GM19025 (cell line): ENCODE measurements around the gene ATP8B2.
"Not testable (repeated sequence)": the region's sequence is repeated elsewhere in the genome, so short reads cannot be mapped to it uniquely, and the experiment has no call there.

Experiments
- ATAC-seq: cut with Tn5 transposase; IDR thresholded peaks from one replicate; pipeline ENCODE4 v1.9.1; 2021; ENCODE audit warnings: mild to moderate bottlenecking, low read depth, moderate library complexity; ENCODE audit not compliant: unreplicated experiment

Gene ATP8B2

DNA sequence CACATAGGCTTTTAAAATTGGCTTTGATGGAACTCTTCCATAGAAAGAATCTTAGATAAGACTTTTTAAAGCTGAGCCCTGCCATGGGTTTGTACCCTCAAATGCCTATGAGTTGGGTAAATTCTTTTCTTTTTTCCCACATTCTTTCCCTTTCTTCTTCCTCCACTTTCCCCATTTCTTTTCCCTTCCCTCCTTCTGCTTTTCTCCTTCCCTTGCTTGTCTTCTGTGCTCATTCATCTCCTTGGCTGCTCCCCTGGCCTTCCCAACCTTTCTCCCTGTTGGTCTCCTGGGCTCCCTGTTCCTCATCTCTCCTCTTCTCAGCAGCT, 3.8 kb upstream of the ATP8B2 start:
- not testable (repeated sequence) for ATAC-seq

DNA sequence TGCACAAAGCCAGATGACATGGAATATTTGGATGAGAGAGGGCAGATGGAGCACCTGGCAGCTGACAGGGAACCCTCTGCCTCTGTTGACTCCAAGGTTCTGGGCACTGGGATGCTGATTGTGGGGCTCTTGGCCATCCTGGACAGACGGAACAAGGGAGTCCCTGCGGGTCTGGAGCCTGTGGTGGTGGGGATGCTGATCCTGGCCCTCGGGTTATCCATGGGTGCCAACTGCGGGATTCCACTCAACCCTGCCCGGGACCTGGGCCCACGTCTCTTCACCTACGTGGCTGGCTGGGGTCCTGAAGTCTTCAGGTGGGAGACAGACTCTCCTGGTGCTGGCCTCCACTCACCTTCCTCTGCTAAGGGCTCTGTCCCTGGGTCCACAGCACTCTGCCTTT, 1.8 kb upstream of the ATP8B2 start:
- no peak for ATAC-seq

DNA sequence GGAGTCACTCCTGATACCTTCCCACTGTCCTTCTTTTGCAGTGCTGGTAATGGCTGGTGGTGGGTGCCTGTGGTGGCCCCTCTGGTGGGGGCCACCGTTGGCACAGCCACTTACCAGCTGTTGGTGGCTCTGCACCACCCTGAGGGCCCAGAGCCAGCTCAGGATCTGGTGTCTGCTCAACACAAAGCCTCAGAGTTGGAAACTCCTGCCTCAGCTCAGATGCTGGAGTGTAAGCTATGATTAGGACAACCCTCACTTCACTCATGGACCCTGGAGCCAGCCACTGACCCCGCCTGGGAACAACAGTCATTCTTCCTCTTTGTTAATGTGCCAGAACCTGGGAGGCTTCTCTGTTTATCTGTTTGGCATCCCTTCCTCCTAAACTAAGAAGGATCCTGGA, 1.1 kb upstream of the ATP8B2 start:
- no peak for ATAC-seq

DNA sequence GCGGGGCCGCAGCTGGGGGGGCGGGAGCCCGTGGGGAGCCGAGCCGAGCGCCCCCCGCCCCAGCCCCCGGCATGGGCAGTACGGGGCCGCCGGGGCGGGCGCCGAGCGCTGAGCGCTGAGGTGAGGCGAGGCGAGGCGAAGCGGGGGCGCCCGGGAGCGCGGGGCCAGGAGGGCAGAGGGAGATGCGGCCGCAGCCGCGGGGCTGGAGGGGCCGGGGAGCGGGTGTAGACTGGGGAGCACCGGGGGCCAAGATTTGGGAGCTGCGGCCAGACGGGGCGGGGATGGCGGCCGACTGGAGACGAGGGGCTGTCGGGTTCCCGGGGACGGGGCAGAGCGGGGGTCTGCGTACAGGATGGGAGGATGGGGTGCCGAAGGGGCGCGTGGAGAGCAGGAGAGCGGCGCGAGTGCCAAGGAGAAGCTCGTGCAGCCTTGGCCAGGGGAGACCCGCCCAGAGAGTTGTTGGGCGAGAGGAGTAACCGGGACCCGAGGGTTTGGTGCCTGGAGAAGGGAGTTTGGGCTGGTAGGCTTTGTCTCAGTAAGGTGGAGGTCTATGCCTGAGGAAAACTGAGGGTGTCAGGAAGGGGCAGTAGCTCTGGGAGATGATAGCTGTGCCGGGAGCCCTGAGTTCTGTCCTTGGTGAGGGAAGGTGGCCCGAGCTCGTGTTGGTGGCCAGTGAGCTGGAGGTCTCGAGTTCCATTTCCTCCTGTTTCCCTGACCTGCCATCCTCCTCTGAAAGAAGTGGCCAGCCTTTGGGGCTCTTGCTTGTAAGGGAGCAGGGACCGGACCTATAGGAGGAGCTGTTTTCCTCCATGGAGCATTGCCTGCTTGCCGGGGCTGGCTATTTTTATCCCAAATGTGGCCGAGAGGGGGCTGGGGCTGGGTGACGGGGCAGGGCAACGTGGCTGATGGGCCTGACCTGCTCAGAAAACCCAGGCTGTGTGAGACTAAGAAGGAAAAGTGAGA, 539 bp downstream of the ATP8B2 start:
- no peak for ATAC-seq

DNA sequence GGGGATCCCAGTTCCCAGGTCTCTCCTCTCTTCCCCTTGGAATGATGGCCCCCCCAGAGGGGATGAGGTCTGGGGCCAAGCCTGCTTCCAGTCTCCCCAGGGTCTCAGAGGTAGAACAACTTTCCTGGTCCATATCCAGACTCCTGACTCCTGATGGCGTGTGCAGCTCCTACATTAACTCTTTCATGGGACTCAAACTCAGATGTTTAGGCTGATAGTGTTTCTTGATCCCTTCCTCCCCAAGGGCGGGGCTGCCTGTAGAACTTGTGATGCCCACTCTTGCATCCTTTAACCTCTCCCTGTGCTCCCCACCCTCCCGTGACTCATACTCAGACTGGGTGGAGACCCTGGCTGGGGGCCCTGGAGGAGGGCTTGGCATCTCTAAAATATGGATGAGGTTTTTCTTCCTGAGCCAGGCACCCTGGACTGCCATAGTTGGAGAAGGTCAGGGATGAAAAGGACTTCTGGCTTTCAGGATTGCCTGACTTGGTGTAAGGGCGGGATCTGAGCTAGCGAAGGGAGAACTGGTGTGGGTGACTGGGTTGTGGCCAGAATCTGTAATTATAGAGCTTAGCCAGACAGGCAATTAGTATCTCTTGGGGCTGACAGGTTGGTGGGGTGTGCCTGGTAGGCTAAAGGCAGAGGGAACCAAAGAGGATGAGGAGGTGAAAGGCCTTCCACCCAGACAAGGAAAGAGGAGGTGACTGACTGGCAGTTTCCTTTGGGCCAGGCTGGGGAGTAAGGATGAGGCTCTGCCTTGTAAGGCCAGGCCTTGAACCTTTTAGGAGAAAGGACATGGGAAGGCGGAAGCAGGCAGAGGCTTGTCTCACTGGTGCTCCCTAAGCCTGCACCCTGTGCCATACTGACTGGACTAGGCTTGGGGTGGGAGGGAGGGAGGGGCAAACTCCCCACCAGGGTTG, 1.5 kb downstream of the ATP8B2 start:
- no peak for ATAC-seq

DNA sequence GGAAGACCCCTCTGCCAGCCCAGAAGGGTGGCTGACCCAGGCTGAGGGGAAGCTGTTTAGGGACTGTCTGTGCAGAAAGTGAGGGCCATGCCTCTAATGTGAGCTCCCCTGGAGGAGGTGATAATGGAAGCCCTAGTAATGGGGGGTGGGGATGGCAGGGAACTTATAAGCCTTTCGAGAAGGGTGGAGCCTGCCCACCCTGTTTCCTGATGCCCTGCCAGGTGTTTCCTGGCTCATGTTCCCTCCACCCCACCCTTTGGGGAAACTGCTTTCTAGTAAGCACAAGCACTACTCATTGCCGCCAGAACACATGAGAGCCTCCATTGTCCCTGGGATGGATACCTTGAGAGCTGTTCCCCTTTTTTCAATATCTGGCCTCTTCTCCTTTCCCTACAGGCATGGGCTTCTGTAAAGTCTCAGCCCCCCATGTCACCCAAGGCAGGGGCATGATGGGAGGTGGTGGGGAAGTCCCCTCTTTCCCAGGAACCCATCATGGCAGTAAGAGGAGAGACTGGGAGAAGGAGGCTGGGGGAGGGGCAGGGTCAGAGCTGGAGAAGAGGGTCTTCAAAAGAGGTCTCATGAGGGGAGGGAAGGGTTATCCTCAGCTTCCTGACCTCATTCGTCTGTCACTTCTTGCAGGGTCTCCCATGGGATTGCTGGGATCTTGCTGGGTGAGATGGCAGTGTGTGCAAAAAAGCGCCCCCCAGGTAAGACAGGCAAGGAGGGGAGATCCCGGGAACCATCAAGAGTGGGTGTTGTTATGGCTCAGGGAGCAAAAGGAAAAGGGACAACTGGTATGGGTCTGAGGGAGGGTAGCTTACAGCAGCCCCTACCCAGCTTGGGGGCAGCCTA, 2.4 kb downstream of the ATP8B2 start:
- ATAC-seq = no peak

DNA sequence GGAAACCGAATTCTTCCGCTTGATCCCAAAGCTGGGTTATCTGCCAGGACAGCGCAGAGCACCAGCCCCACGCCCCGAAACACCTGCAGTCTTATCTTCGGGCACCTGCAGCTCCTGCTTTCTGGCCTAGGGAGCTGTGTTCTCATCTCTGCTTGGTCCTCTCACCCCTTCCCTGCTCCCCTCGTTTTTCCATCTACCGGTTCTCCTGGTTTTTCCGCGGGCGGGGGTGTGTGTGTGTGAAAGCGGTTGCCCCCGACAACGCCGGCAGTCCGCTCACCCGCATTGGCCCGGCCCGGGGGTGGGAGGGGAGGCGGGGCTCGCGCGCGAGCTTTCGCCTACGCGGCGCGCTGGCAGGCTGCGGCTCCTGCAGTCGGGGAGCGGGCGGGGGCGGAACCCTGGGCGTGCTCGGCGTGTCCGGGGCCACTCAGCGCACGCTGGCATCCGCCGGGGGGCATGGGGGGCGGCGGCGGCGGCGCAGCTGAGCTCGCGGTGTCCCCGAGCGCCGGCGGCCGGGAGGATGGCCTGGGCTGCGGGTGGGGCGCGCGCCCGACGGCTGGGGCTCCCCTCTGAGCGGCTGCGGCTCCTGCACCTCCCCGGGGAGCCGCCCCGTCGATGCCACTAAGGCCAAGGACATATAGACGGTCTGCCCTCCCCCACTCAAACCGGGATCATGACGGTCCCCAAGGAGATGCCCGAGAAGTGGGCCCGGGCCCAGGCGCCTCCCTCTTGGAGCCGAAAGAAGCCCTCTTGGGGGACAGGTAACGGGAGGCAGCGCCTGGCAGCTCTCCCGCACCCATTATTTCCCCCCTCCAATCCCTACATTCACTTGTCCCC, 3.2 kb downstream of the ATP8B2 start:
- ATAC-seq = peak; percentile 60

DNA sequence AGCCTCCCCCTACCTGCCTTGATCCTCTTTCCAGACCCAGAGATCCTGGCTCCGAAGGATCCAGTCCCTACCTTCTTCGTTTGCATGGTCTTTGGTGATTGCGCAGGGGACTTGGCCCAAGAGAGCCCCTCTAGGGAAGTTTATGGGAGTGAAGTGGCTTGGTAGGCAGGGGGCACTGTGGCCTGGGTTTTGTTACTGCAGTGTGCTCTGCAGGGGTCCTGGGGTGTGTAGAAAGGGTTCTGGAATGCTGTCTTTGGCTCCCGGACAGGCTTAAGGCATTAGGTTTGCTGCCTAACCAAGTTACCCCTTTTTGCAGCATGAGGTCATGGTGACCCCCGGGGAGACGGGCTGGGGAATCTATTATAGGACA, 3.8 kb downstream of the ATP8B2 start:
- ATAC-seq = no peak

DNA sequence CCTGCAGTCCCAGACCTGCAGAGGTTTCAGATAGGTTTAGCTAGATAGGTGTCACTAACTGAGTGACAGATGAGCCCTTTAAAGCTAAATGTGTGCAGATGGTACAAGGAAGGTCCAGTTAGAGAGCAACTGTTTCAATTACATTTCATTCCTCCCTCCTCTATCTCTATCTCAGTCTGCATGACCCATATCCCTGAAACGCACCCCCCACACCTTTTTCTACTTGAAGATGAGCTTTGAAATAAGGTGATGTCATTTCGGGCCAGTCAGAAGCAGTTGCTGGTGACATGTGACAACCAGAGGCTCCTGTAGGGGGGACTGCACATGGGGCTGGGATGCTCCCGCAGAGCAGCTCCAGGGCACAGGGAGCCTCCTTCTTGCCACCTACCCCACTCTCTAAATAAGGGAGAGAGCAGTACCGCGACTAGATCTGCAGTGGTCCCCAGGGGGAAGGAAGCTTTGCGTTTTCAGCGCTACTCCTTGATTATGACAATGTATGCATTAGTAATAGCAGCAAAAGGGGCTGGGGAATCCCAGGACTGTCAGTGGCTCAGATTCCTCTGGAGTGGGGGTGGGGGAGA, 4.3 kb downstream of the ATP8B2 start:
- no peak for ATAC-seq

DNA sequence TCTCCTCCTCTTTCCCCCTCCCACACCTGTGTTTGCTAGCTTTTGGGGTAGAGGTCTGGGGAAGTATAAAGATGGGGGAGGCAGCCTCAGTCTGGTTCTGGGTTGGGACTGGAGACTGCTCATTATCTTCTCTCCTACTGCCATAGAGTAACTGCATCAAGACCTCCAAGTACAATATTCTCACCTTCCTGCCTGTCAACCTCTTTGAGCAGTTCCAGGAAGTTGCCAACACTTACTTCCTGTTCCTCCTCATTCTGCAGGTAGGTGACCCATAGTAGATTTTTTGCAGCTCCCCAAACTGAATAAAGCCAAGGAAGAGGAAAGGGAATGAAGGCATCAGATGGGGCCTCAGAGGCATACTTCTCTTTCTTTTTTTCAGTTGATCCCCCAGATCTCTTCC, 5.3 kb downstream of the ATP8B2 start:
- no peak for ATAC-seq

DNA sequence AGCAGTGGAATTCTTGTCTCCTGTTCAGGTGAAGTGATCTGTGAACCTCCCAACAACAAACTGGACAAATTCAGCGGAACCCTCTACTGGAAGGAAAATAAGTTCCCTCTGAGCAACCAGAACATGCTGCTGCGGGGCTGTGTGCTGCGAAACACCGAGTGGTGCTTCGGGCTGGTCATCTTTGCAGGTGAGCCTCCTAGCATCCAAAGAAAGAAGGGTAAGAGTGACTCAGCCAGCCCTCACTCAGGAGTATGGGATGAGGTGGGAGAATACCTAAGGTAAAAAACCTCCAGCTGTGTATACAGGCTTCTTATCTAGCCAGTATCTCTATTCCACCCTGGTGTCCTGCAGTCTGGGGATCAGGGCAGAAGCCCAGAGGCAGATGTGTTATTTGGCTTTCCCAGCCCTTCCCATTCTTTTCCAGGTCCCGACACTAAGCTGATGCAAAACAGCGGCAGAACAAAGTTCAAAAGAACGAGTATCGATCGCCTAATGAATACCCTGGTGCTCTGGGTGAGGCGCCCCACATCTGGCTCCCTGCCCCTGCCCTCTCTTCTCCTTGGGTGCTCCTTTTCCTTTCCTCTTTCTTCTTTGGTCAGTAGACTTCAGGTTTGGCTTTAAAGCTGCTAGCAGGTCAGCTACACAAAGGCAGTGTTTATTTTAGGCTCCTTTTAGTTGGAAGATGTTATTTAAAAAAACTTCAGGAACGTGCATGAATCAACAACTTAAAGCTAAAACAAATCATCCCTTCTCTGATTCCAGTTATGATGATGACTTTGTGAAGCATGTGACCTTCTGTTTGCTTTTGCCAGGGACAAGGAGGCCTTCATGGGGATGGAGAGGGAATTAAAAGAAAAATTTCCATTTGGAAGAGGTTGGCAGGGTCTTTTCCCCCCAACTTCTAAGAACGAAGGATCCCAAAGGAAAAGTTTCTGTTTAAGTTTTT, 9.0 kb downstream of the ATP8B2 start:
- no peak for ATAC-seq

DNA sequence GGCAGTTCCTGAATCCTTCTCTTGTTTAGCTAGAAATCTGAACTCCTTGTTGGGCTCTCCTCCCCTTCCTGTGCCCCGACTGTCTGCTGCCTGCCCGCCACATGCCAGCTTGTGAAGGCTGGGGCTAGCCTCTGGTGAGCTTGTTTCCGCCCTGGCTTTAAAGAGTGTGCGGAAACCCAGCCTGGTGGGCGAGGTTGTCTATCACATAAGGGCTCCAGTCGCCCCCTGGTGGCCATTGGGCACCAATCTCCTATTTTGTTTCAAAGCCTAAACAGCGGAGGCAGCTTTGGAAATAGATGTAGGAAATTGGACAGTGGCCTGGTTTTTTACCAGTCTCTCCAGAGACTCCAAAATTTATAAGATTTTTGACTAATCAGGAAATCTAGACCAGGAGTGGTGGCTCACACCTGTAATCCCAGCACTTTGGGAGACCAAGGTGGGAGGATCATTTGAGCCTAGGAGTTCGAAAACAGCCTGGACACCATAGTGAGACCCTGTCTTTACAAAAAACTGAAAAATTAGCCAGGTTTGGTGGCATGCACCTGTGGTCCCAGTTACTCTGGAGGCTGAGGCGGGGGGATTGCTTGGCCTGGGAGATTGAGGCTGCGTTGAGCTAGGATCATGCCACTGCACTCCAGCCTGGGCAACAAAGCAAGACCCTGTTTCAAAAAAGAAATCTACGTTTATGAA, 9.8 kb downstream of the ATP8B2 start:
- ATAC-seq = no peak

DNA sequence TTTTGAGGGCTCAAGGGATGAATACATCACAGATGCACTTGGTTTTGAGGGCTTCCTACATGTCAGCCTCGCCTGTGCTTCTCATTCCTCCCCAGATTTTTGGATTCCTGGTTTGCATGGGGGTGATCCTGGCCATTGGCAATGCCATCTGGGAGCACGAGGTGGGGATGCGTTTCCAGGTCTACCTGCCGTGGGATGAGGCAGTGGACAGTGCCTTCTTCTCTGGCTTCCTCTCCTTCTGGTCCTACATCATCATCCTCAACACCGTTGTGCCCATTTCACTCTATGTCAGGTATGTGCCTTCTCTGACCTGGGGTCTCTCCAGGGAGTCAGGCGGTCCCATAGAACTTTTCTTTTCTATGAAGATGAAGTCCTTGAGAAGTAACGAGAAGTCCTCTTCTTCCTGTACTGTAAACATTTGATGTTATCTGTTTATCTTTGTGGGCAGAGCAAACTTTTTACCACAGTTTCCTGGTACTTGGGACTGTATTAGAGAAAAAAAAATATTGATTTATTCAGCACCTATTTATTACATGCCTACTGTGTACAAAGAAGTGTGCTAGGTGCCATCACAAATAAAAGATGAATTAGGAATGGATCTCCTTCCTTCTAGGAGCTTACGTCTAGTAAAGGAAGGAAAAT, 12.0 kb downstream of the ATP8B2 start:
- no peak for ATAC-seq

DNA sequence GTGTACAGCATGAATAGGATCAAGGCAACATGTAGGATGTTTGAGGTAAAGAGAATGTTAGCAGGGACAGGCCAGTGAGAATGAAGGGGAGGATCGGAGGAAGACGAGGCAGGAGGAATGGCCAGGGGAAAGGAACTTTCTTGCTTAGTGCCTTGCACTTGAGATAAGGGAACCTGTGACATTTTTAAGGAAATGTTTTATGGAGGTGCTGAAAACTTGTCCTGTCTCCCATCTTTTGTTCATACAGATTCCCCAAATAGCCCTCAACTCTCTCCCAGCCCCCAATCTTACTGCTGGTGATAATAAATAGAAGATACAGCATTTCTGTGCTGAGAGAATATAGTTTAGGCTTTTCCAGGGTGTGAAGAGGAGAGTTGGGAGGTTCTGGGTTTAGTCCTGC, 13.6 kb downstream of the ATP8B2 start:
- no peak for ATAC-seq

DNA sequence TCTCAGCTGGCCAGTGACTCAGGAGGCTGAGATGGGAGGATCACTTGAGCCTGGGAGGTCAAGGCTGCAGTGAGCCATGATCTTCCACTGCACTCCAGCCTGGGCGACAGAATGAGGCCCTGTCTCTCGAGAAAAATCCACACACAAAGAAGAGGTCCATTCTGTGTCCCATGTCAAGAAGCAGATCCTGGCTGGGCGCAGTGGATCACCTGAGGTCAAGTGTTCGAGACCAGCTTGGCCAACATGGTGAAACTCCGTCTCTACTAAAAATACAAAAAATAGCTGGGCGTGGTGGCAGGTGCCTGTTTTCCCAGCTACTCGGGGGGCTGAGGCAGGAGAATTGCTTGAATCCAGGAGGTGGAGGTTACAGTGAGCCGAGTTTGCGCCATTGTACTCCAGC, 16.0 kb downstream of the ATP8B2 start:
- ATAC-seq = not testable (repeated sequence)

DNA sequence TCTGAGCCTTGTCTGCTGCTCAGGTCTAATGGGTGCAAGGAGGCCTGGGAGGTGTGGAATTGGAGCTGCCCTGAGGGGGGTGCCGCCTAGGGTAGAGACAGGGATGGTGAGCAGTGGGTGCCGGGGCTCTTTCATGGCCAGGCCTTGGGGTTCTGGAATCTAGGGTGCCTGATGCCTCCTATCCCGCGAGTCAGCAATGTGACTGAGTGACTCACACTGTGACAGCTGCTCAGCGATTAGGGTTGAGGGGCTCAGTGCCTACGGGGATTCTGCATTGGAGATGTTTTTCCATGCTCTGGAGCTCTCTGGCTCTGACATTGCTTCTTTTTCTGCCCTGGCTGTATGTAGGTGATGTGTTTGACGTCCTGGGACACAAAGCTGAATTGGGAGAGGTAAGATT, 16.8 kb downstream of the ATP8B2 start:
- no peak for ATAC-seq

DNA sequence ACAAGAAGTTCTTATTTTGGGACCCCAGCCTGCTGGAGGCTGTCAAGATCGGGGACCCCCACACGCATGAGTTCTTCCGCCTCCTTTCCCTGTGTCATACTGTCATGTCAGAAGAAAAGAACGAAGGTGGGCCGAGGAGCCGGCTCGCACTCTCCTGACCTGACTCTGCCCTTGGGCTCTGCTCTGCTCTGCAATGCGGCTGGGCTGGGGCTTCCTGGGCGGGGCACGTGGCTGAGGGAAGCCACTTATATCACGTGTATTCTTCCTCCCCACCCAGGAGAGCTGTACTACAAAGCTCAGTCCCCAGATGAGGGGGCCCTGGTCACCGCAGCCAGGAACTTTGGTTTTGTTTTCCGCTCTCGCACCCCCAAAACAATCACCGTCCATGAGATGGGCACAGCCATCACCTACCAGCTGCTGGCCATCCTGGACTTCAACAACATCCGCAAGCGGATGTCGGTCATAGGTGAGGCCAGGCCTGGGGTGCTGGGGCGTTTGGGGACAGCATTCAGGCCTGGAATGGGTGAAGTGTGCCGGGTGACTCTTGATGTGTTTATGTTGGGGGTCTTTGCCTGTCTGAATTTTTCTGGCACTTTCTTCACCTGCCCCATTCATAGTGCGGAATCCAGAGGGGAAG, 17.6 kb downstream of the ATP8B2 start:
- no peak for ATAC-seq
